ENCODE results near the gene AUTS2. TPM values are rescaled to one million over a fixed set of nuclear protein-coding genes. Genes with fewer than 3 reads are reported as not detected.

Gene AUTS2
- total and polyA plus RNA-seq, 10 of the 15 experiments (the other 5 are each of a cell fraction or from before 2014, with no cell fraction given) = 6.4 to 55.6 (median 21.6) TPM

GRCh38 chr7:70663680-70664079 is 1065.4 kb downstream of the AUTS2 start (continued):
- TF ChIP-seq BHLHE40 (IDR thresholded peaks at IDR 0.05; ENCODE audit: borderline replicate concordance in 1 of 2, low read depth in 2 of 2, low read length in 1 of 2) (peak; percentile 71 to 88; a peak in 3 of 4 replicates), MLLT1 (IDR thresholded peaks at IDR 0.05) (peak; percentile 84), ZBTB11 (CRISPR knock-in tag; IDR thresholded peaks at IDR 0.05) (no peak), RCOR1 (conservative IDR thresholded peaks at IDR 0.05; ENCODE audit: low read depth, low read length) (peak; percentile 58; the same call in 1 of the 2 replicates), MXI1 (IDR thresholded peaks at IDR 0.05; ENCODE audit: low read depth, low read length) (peak; percentile 64; the same call in 1 of the 2 replicates), MEF2B (IDR thresholded peaks at IDR 0.05; ENCODE audit: partially characterized antibody, poor library complexity, severe bottlenecking) (peak; percentile 75), RAD51 (IDR thresholded peaks at IDR 0.05) (peak; percentile 86), NR2F1 (conservative IDR thresholded peaks at IDR 0.05) (peak; percentile 85), TBL1XR1 (IDR thresholded peaks at IDR 0.05; ENCODE audit: low read depth, low read length) (no peak), IKZF2 (IDR thresholded peaks at IDR 0.05) (peak; percentile 69 to 90; a peak in 3 of 4 replicates), ZNF24 (IDR thresholded peaks at IDR 0.05) (peak; percentile 74; the same call in 1 of the 2 replicates), LARP7 (IDR thresholded peaks at IDR 0.05) (no peak), JUND (IDR thresholded peaks at IDR 0.05; ENCODE audit: low read depth, low read length) (peak; percentile 83), NBN (IDR thresholded peaks at IDR 0.05) (peak; percentile 83; the same call in 1 of the 2 replicates), PKNOX1 (IDR thresholded peaks at IDR 0.05) (peak; percentile 36), POU2F2 (IDR thresholded peaks at IDR 0.05; ENCODE audit: borderline replicate concordance, low read depth, low read length) (peak; percentile 13; the same call in 1 of the 3 replicates), MTA2 (IDR thresholded peaks at IDR 0.05; ENCODE audit: low read depth) (peak; percentile 100), ZNF217 (IDR thresholded peaks at IDR 0.05) (peak; percentile 93), IRF4 (IDR thresholded peaks at IDR 0.05; ENCODE audit: low read depth, low read length) (peak; percentile 52; the same call in 1 of the 2 replicates), RELB (IDR thresholded peaks at IDR 0.05; ENCODE audit: low read depth) (peak; percentile 85; the same call in 1 of the 2 replicates)
- TF ChIP-seq, protein P1, sequence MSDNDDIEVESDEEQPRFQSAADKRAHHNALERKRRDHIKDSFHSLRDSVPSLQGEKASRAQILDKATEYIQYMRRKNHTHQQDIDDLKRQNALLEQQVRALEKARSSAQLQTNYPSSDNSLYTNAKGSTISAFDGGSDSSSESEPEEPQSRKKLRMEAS (IDR thresholded peaks at IDR 0.05; ENCODE audit: low read depth, low read length) = no peak
- TF ChIP-seq, protein P2, sequence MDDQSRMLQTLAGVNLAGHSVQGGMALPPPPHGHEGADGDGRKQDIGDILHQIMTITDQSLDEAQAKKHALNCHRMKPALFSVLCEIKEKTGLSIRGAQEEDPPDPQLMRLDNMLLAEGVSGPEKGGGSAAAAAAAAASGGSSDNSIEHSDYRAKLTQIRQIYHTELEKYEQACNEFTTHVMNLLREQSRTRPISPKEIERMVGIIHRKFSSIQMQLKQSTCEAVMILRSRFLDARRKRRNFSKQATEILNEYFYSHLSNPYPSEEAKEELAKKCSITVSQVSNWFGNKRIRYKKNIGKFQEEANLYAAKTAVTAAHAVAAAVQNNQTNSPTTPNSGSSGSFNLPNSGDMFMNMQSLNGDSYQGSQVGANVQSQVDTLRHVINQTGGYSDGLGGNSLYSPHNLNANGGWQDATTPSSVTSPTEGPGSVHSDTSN (IDR thresholded peaks at IDR 0.05; ENCODE audit: insufficient replicate concordance, low read depth, low read length) = no peak

Measured in GM12878 (cell line).